Tibial artery (tissue), 4 donors: ENCODE measurements around the gene STOX1.
A peak's percentile ranks its signal among the peaks of the same experiment; 100 is the strongest.
"Not testable (repeated sequence)": the region's sequence is repeated elsewhere in the genome, so short reads cannot be mapped to it uniquely, and the experiment has no call there.

Experiments used
- DNase-seq, 2 donors: peaks; one replicate each; pipeline ENCODE4 v3.0.0-alpha.2; 2019
- H3K27ac ChIP-seq, 2 donors: fragments of 200-600 bp; sonication (generic) in 1 of 2; 1 replicate in 1 of 2; 2 replicates in 1 of 2; pipeline ENCODE4 v1.5.1; 2018 to 2019; ENCODE audit warnings: mild to moderate bottlenecking in 1 of 2
- H3K27me3 ChIP-seq, 2 donors: fragments of 200-600 bp; sonication (generic) in 1 of 2; one replicate each; pipeline versions ENCODE4 v1.5.1 to v1.6.0; 2016 to 2019
- H3K36me3 ChIP-seq, 3 donors: fragments of 200-600 bp; sonication (generic) in 2 of 3; one replicate each; pipeline ENCODE4 v1.5.1; 2016 to 2019; ENCODE audit warnings: mild to moderate bottlenecking in 2 of 3
- H3K4me1 ChIP-seq, 4 donors: fragments of 200-600 bp; sonication (generic) in 2 of 4; 1 replicate in 3 of 4; 2 replicates in 1 of 4; pipeline ENCODE4 v1.5.1; 2016 to 2019
- H3K4me3 ChIP-seq, 2 donors: fragments of 200-600 bp; sonication (generic) in 1 of 2; 1 replicate in 1 of 2; 2 replicates in 1 of 2; pipeline ENCODE4 v1.5.1; 2018 to 2019; ENCODE audit warnings: mild to moderate bottlenecking in 2 of 2
- H3K9me3 ChIP-seq, 3 donors: fragments of 200-600 bp; sonication (generic) in 1 of 3; one replicate each; pipeline ENCODE4 v1.5.1; 2016 to 2019
- intact Hi-C: fragments of 100-400 bp; cut with DNase I; formaldehyde crosslinking; loops from one replicate; pipeline ENCODE4 v1.15.0; 2023; ENCODE audit warnings: low total_unique reads
- TF ChIP-seq, protein P1 (sequence below), 2 experiments: fragments of 200-600 bp in 1 of 2; fragments of 450-650 bp in 1 of 2; IDR thresholded peaks; one replicate each; pipeline ENCODE4 v1.5.1; 2017 to 2019; ENCODE audit warnings: antibody characterized with exemption in 2 of 2, mild to moderate bottlenecking in 1 of 2, moderate library complexity in 1 of 2

Gene STOX1

DNA sequence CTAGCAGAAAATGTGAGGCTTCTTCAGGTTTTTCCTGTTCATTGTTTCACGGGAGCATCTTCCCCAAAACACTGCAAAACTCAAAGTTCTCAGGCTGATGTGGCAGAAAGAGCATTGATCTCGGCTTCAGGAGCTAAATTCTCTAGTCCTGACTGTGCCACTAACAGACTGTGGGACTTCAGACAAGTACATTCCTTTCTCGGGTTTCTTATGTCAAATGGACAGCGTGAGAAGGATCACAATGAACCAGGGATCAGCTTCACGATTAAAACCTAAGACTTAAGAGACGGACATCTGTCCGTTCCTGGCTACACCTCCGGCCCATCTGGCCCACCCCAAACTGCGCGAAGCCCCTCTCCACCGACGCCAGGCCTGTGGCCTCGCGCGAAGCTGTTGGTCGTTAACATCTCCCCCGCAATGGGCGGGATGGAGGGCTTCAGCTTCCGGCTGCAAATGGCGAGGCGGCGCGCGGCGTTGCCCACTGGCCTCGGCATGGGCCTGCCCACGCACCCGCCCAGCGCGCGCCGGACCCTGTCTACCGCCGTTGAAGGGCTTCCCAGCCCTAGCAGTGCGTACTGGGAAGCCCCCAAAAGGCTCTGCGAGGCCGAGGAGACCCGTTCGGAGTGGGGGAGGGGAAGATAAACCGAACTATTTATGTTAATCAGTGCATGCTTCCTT lies 73.2 kb downstream of the STOX1 start:
- TF ChIP-seq, protein P1, sequence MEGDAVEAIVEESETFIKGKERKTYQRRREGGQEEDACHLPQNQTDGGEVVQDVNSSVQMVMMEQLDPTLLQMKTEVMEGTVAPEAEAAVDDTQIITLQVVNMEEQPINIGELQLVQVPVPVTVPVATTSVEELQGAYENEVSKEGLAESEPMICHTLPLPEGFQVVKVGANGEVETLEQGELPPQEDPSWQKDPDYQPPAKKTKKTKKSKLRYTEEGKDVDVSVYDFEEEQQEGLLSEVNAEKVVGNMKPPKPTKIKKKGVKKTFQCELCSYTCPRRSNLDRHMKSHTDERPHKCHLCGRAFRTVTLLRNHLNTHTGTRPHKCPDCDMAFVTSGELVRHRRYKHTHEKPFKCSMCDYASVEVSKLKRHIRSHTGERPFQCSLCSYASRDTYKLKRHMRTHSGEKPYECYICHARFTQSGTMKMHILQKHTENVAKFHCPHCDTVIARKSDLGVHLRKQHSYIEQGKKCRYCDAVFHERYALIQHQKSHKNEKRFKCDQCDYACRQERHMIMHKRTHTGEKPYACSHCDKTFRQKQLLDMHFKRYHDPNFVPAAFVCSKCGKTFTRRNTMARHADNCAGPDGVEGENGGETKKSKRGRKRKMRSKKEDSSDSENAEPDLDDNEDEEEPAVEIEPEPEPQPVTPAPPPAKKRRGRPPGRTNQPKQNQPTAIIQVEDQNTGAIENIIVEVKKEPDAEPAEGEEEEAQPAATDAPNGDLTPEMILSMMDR (IDR thresholded peaks at IDR 0.05) = no peak
- Histone ChIP-seq H3K9me3 (no peaks in the 10 kb centered on the region), H3K36me3 (no peaks in the 10 kb centered on the region), H3K4me1 (peaks cover 0 to 44% (median 14%) of the 10 kb centered on the region in 4 donors), H3K4me3 (peak overlapping the region; percentile 83 to 87), H3K27ac (peak overlapping the region; percentile 98), H3K27me3 (no peaks in the 10 kb centered on the region)
- DNase-seq = peak in 1 of 2 donors; percentile 61
- intact Hi-C loops = no loop called here

DNA sequence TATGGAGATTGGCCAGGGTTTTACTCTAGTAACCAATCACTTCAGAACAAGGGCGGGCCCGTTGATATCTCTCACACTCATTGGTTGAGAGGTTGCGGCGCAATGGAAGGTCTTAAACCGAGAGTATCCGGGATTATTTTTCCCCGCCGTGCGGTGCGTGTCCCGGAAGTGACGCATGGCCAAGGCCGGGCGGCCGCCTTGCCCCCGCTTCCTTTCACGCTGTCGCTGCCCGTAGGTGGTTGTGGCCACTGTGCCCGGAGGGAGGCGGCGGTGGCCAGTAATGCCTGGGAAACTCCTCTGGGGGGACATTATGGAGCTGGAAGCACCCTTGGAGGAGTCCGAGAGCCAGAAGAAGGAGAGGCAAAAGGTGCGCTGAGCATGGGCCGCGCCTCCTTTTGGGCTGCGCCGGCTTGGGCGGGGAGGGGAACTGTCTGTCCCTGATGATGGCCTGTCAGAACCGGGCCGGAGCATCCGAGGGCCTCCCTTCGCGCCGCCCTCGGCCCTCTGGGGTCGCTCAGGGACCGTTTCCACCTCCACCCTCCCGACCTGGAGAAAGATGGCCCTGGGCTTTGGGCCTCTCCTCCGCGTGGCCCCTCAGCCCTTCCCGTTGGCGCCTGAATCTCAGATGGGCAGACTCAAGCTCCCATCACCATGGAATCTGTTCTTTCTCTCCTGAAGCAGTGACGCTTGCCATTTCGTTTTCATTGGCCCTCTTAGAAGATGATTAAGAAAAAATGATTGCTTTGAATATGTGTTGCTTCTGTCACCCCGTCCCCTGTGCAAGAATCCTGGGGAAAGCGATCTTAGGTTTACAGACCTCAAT lies 74.0 kb downstream of the STOX1 start, which contains the start of gene DDX50:
Gene DDX50 (plus strand): TSS at position 211 of the 823 bp plus-strand sequence. CDS start 70 bp downstream, at position 281.
- Histone ChIP-seq H3K36me3 (no peaks in the 10 kb centered on the region), H3K4me1 (peaks cover 0 to 47% (median 15%) of the 10 kb centered on the region in 4 donors), H3K9me3 (no peaks in the 10 kb centered on the region), H3K27ac (peak within 1 kb of the TSS; percentile 98), H3K4me3 (peak within 1 kb of the TSS; percentile 83 to 87), H3K27me3 (no peaks in the 10 kb centered on the region)
- peak; percentile 98 to 99 for DNase-seq
- TF ChIP-seq, protein P1 (IDR thresholded peaks at IDR 0.05) = peak; percentile 19 to 51
- intact Hi-C loops = no loop called here

DNA sequence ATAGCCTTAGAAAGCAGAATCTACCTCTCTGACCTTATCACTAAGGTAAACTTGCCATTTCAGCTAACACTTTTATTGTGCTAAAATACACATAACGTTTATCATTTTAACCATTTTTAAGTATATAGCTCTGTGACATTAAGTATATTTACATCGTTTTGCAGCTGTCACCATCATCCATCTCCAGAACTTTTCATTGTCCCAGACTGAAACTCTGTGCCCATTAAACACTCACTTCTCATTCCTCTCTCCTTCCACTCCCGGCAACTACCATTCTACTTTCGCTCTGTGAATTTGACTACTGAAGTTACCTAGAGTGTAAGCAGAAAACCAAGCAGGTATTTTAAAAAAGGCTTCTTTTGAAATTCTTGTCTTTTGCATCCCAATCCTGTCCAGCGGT lies 75.1 kb downstream of the STOX1 start:
- TF ChIP-seq, protein P1 (IDR thresholded peaks at IDR 0.05) = no peak
- no peaks in the 10 kb centered on the region for H3K27me3 ChIP-seq
- DNase-seq = no peak
- H3K4me3 ChIP-seq = peak overlapping the region; percentile 83 to 87
- H3K36me3 ChIP-seq = peaks cover 0 to 10% (median 6%) of the 10 kb centered on the region in 3 donors
- no peak overlapping the region for H3K27ac ChIP-seq
- no peaks in the 10 kb centered on the region for H3K9me3 ChIP-seq
- peaks cover 0 to 47% (median 15%) of the 10 kb centered on the region in 4 donors for H3K4me1 ChIP-seq
- intact Hi-C loops = no loop called here

DNA sequence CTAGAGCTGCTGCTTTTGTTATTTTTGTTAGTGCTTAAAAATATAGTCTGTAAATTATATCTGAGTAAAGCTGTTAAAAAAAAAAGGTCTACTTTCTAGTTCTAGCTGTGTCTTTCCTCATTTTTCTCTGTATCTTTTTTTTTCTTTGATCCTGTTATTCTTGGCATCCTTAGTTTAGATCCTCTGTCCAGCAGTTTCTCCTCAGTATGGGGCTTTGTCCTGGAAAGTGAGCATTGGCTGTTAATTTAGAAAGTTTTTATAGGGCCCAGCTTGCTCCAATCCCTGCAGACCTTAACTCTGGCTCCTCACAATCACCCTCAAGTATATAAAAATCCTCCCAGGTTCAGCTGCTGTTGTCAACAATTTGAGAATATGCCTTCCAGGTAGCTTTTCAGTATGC lies 97.3 kb downstream of the STOX1 start:
- no peak overlapping the region for H3K27ac ChIP-seq
- intact Hi-C loops = no loop called here
- TF ChIP-seq, protein P1 (IDR thresholded peaks at IDR 0.05) = no peak

DNA sequence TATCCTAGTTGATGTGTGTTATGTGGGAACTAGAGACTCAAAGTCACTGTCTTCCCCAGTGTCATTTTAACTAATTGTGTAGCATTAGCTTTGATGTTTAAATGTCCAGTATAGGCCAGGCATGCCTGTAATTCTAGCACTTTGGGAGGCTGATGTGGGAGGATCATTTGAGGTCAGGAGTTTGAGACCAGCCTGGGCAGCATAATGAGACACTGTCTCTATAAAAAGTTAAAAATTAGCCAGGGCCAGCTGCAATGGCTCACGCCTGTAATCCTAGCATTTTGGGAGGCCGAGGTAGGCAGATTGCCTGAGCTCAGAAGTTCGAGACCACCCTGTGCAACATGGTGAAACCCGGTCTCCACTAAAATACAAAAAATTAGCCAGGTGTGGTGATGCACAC lies 98.2 kb downstream of the STOX1 start:
- Histone ChIP-seq H3K4me3 (no peak overlapping the region), H3K9me3 (no peaks in the 10 kb centered on the region), H3K4me1 (peaks cover 0 to 6% (median 3%) of the 10 kb centered on the region in 4 donors), H3K27ac (no peak overlapping the region), H3K27me3 (no peaks in the 10 kb centered on the region), H3K36me3 (peaks cover 12 to 42% (median 25%) of the 10 kb centered on the region in 3 donors)
- intact Hi-C loops = no loop called here
- no peak for DNase-seq
- TF ChIP-seq, protein P1 (IDR thresholded peaks at IDR 0.05) = no peak

More for the DNA sequence above, 97.3 kb downstream of the STOX1 start:
- H3K27me3 ChIP-seq = no peaks in the 10 kb centered on the region
- no peak overlapping the region for H3K4me3 ChIP-seq
- H3K4me1 ChIP-seq = peaks cover 0 to 6% (median 3%) of the 10 kb centered on the region in 4 donors
- no peaks in the 10 kb centered on the region for H3K9me3 ChIP-seq
- DNase-seq = no peak
- H3K36me3 ChIP-seq = peaks cover 15 to 41% (median 28%) of the 10 kb centered on the region in 3 donors

DNA sequence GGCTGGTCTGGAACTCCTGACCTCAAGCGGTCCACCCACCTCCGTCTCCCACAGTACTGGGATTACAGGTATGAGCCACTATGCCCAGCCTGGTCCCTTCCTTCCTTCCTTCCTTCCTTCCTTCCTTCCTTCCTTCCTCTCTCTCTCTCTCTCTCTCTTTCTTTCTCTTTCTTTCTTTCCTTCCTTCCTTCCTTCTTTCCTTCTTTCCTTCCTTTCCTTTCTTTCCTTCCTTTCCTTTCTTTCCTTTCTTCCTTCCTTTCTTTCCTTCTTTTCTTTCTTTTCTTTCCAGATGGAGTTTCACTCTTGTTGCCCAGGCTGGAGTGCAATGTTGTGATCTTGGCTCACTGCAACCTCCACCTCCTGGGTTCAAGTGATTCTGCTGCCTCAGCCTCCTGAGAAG lies 101.8 kb downstream of the STOX1 start:
- H3K4me3 ChIP-seq, intact Hi-C loops, DNase-seq, H3K27ac ChIP-seq, H3K4me1 ChIP-seq, H3K27me3 ChIP-seq, H3K9me3 ChIP-seq: not testable (repeated sequence)
- peaks cover 11 to 63% (median 33%) of the 10 kb centered on the region in 3 donors for H3K36me3 ChIP-seq

DNA sequence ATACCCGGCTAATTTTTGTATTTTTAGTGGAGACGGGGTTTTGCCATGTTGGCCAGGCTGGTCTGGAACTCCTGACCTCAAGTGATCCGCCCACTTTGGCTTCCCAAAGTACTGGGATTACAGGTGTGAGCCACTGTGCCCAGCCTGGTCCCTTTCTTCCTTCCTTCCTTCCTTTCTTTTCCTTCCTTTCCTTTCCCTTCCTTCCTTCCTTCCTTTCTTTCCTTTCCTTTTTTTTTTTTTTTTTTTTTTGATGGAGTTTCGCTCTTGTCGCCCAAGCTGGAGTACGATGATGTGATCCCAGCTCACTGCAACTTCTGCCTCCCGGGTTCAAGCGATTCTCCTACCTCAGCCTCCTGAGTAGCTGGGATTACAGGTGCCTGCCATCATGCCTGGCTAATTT lies 102.6 kb downstream of the STOX1 start:
- H3K9me3 ChIP-seq, H3K27me3 ChIP-seq, DNase-seq, H3K4me3 ChIP-seq, intact Hi-C loops, H3K27ac ChIP-seq, H3K4me1 ChIP-seq: not testable (repeated sequence)
- peaks cover 13 to 70% (median 34%) of the 10 kb centered on the region in 3 donors for H3K36me3 ChIP-seq

DNA sequence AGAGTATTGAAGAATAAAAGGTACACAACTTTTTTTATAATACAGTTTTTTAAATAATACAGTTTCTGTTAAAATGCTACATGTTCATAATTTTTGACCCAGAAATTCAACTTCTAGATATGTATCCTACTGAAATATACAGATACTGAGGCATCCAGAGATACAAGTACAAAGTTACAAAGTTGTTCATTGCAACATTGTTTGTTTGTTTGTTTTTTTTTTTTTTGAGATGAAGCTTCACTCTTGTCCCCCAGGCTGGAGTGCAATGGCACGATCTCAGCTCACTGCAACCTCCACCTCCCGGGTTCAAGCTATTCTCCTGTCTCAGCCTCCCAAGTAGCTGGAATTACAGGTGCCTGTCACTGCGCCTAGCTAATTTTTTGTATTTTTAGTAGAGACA lies 105.5 kb downstream of the STOX1 start:
- peaks cover 25 to 90% (median 43%) of the 10 kb centered on the region in 3 donors for H3K36me3 ChIP-seq
- H3K4me3 ChIP-seq, intact Hi-C loops, H3K9me3 ChIP-seq, H3K4me1 ChIP-seq, DNase-seq, H3K27me3 ChIP-seq, H3K27ac ChIP-seq: not testable (repeated sequence)
